Keratinocyte (primary cell): ENCODE data around the gene RAX2.

Source experiments
- CTCF ChIP-seq, 3 experiments: IDR thresholded peaks in 1 of 3; conservative IDR thresholded peaks in 1 of 3; optimal IDR thresholded peaks in 1 of 3; 2 replicates in 2 of 3; 3 replicates in 1 of 3; pipeline versions ENCODE3 to v1.5.1; 2011; ENCODE audit warnings: low read length in 3 of 3, mild to moderate bottlenecking in 3 of 3, moderate library complexity in 2 of 3, control low read depth in 1 of 3, inconsistent platforms in 1 of 3; ENCODE audit not compliant: insufficient read depth in 2 of 3; ENCODE audit errors: extremely low read depth in 1 of 3
- EZH2 ChIP-seq: IDR thresholded peaks from one replicate; pipeline ENCODE4 v1.6.1; 2012; ENCODE audit warnings: inconsistent platforms, mild to moderate bottlenecking, low read length, moderate library complexity

GRCh38 chr19:3725121-3725520, 46.9 kb downstream of the RAX2 start:
- TF ChIP-seq CTCF (optimal IDR thresholded peaks at IDR 0.05 in 1 of 3, IDR thresholded peaks at IDR 0.05 in 1 of 3, conservative IDR thresholded peaks at IDR 0.05 in 1 of 3; ENCODE audit: extremely low read depth in 1 of 3, insufficient read depth in 2 of 3, low read length in 3 of 3), result no peak
- TF ChIP-seq EZH2, result no peak
